Dermis blood vessel endothelial cell (primary cell): ENCODE data around the gene VCX2. TPM values are rescaled to one million over a fixed set of nuclear protein-coding genes. Genes with fewer than 3 reads are reported as not detected.
"Not testable (repeated sequence)": the region's sequence is repeated elsewhere in the genome, so short reads cannot be mapped to it uniquely, and the experiment has no call there.

Experiments
- DNase-seq: peaks from one replicate; pipeline ENCODE4 v3.0.0; 2010
- total RNA-seq: library from RNA; depleted of rRNA; stranded (reverse); fragments of >200 nt; gene quantifications from 2 replicates; pipeline ENCODE4 v1.2.3, GENCODE V29; 2014

Gene VCX2
- total RNA-seq = not detected in 2 replicates

DNA sequence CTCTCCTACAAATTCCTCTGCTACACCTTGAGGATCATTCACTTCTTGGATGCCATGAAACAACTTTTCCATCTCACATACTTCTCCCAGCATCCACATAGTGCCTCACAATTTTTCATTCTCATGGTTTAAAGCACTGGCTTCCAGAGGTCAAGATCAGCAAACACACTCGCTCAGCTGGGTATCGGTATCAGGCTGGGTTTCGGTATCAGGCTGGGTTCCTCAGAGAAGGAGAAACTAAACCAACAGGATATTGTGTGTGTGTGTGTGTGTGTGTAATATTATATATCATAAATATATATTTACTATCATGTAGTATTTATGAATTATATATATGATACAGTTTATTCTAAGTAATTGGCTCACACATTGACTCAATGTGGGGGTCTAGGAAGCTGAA lies at the start of gene VCX2:
Gene VCX2, minus strand, starts transcription at position 99 of the 400 bp plus-strand sequence. CDS start 624 bp downstream, outside the sequence.
- DNase-seq = not testable (repeated sequence)

DNA sequence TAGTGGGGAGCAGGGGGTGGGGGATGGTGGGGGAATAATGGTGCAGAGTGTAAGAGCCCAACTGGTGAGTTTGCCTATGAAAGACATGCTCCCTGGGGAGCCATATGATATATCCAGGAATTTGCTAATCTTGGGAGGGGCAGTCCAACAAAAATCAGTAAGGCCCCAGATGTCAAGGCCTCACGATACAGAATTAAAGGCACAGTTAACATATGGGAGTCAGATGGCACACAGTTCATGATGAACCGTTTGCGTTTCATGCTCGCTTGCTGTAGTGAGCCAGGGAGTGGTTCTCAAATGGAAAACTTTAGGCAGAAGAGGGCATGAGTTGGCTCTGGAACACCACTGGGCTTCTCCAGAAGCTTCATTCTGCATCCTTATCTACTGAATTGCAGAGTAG lies 33.9 kb upstream of the VCX2 start:
- DNase-seq = no peak

DNA sequence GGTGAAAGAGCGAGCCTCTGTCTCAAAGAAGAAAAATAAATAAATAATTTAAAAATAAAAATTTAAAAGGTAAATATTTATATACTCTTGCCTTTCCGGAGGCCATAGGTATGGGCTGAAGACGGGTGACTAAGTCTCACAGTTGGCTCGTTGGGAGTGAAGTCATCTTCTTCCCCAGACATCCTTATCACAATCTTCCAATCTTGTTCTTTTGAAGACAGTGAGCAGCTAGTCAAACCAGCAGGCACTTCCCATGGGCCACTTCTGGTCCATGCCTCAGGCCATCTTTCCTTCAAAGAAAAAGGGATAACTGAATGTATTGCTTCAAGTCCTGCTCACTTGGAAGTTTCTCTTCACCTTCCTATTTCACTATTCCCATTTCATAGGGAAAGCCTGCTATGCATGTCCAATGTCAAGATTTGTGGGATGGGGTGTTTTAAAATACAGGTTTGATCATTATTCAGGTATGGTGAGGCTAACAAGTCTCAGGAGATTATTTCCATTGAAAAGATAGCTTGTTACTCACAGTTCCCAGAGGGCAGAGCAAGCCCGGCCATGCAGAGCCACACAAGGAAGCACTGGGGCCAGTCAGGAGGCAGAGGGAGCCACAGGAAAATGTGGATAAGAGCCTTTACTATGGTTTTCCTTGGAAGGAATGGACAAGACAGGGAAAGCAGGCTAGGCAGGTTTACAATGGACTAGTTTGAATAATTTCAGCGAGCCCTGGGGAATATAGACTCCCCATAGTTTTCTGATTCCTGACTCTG lies 33.3 kb upstream of the VCX2 start:
- DNase-seq = no peak

DNA sequence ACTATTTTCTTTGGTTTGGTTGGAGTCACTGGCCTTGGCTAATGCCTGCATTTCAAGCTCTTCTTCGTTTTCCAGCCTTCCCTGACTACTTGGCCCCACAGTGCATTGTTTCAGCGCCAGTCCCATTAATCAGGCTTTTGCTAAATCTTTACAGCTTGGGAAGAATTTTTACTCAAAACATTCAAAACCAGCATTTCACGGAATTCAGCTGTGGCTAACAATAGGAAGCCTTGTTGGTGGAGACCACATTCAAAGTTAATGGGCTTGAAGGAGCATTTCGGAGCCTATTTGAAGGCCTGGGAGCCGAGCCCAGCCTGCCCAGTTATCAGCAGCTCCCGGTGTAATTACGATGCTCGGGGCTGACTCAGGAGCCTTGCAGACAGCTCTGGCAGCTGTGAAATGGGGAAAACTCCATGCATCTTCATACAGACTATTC lies 30.8 kb upstream of the VCX2 start:
- DNase-seq = no peak

DNA sequence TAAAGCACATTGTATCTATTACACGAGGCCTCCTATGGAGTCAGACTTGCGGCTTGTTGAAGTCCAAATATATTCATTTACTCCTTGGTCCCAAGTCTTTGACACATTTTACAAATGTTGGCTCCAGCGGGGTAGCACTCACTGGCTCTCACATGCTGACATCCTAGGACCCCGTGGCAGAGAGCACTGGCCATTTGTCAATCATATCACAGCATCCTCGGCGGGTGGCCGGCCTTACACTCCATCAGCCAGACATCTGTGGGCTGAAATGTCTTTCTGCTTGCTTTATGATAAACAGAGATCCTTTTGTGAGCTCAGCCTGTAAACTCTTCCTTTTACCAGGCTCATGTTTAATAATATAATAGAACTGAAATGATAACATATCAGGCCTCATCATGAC lies 25.7 kb upstream of the VCX2 start:
- no peak for DNase-seq

DNA sequence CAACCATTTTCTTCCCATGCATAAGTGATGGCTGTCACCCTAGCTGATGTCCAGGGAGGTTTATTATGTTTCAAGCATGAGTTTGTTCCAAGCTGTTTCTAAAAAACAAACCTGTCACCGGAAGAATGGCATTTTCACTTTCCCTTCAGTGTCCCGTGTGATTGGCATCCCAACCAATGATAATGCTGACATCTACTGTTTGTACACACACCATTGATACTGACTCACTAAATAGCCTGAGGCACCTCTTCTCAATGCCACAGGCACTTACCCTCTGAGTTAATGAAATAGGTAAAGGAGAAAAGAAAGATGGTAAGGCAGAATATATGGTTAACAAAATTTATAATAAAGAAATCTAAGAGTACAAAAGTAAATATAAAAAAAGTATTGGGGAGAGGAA lies 23.1 kb upstream of the VCX2 start:
- DNase-seq = no peak

DNA sequence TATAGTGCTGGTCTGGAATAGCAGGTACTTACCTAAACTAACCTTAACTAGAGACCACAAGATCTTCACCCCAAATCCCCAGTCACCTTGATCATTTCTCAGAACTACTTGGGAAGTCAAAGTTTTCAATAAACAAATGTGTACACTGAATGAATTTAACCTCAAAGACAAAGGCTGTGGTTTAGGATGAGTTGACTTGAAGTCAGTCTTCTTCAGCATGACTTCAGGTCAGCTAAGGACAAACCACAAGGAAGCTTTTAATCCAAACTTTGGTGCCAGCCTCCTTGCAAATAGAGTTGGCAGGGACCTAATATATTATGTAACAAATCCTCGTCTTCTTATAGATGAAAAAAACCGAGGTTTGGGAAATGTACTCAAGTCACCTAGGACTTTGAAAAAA lies 21.2 kb upstream of the VCX2 start:
- DNase-seq = no peak

DNA sequence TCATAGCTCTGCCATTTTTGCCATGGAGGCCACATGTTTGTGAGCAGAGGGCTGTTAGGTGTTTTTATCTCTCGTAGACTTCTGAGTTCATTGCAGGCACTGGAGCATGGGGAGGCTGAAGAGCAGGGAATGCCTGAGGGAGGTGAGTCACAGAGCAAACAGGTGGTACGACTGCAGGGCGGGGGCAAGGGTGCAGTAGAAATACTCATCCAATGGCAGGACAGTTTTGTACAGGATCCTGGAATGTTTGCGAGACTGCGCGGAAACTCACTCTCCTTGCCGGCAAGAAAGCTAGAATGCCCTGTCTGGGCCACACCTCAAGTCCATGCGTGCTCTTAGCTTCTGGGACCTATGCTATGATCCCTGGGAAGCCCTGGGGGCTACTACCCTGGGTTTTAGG lies 20.0 kb upstream of the VCX2 start:
- no peak for DNase-seq

DNA sequence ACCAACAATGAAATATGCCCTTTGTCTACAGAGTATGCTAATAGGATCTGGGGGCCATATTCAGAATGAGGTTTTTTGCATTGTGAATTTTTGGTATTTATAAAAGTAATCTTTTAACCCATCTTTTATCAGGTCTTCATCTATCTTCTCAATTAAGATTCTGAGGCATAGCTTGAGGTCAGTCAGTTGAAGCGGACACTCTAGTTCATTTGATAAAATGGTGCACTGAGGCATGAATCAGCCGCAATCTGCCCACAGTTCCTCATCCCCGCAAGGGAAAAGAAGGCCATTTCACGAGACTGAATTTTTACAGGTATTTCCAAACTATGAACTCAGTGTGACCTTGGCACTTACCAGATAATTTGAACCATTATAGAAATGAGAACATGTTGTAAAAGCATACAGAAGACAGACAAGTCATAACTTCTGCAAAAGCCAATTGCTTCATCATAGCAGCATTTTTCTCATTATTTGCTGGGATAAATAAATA lies 19.3 kb upstream of the VCX2 start:
- DNase-seq = no peak

DNA sequence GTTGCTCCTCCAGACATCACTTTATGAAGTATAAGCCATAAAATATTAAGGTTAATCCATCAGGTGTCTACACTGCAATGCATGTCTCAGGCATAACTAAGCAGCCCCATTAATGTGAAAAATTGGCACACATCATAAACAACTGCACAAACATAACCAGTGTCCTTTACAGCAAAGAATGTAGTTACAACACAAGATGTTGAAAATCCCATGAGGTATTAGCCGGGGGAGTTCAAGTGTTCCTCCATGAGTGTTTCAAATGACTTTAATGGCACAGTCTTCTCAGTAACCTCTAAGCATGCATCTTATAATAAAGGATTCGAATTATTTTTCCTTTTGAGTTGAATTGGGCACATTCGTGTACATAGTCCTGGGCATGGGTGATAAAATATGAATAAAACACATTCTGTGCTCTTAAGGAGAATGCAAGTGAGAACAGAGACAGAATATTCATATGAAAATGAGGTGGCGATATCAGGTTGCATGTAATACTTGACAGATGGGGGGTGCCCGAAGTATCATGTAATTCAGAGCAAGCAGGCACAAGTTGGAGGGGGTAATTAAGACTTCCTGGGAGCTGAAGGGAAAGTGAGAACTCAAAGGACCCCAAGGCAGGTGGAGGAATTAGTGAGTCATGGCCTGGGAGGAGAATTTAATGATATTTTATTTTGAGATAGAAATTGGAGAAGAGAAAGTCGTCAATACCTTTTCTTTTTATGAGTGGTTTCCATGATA lies 18.2 kb upstream of the VCX2 start:
- DNase-seq = no peak

DNA sequence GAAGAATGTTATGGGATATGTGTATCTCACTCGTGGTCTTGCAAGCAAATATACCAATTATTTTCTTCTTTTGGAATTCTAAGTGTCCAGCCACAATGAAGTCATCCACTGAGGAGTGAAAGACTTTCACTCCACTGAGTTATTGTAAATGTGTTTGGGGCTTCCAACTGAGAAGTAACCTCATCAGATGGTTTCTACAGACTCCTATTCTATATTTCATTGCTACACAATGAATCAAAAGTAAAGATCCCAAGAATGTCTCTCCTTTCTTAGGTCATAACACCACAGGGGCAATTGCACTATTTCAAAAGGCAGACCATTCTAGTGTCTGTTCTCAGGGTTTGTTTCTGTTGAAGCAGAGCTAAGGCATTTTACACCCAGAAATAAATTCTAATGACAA lies 12.3 kb upstream of the VCX2 start:
- DNase-seq = no peak

DNA sequence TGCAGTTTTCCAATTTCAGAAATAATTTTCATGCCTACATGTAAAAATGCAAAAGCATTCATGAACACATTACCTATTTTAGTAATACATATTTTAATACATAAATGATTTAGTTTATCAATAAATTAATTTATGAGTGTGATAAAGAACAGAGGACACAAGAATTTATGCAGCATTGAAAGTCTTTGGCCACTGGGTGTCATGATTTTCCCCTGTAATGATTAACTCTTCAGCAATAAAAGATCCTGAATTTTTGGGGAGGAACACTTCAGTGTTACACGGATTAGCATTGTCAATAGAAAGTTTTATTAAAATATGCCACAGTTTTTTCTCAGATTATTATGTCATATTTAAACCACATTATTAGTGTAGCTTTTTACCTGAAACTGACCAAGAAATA lies 8.6 kb upstream of the VCX2 start:
- DNase-seq = no peak

DNA sequence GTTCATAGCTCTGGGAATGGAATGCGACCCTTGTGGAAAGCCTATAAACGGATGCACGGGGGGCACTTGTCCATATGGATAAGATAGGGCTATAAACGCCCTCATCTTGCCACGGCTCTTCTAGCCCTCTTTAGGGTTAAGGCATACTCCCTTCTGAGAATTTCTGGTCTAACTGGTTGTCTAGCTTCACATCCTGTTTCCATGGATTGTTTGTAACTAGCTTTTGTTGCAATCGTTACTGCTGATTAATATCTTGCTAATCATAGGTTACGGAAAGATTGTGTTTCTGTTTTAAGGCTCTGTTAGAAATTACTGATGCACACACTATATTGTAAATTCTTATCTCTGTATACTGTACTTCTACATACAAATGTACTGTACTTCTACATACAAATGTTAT lies 17.1 kb downstream of the VCX2 start:
- not testable (repeated sequence) for DNase-seq

DNA sequence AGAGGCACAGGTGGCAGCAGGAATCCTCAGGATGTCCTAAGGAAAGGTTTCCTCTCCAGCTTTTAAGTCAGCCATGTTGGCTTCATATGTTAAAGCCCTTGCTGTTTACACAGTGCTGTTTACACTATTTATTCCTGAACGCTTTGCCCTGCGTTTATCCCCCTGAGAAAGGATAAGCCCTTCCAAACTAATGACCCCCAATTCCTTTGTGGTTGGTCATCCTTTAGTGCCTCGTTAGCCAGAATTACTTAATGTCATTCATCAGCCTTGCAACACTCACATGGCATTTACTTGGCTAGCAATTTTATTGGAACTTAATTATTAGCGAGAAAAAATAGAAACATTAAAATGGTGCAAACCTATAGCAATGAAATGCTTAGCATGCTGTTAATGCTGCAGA lies 23.8 kb downstream of the VCX2 start:
- DNase-seq = no peak

DNA sequence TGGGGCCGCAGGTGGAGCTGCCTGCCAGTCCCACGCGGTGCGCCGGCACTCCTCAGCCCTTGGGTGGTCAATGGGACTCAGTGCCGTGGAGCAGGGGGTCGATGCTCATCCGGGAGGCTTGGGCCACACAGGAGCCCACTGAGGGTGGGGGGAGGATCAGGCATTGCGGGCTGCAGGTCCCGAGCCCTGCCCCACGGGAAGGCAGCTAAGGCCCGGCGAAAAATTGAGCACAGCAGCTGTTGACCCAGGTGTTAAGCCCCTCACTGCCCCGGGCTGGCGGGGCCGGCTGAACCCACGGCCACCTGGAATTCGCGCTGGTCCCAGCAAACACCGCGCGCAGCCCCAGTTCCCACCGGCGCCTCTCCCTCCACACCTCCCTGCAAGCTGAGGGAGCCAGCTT lies 26.1 kb downstream of the VCX2 start:
- DNase-seq = no peak

DNA sequence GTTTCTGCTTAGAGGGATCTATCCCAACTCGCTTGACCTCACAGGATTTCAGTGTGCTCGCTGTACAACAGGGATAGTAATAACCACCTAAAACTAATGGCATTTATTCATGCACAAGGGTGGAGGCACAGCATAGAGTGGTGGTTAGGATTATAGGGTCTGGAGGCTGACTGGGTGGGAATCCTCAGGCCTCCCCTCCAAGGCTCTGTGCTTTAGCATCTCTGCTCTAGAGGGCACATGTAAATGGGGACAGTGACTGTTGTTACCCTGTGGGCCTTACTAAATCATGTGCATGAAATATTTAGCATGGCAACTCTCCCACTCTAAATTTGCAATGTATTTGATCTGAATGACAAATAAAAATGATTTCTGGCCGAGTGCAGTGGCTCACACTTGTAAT lies 29.2 kb downstream of the VCX2 start:
- no peak for DNase-seq

DNA sequence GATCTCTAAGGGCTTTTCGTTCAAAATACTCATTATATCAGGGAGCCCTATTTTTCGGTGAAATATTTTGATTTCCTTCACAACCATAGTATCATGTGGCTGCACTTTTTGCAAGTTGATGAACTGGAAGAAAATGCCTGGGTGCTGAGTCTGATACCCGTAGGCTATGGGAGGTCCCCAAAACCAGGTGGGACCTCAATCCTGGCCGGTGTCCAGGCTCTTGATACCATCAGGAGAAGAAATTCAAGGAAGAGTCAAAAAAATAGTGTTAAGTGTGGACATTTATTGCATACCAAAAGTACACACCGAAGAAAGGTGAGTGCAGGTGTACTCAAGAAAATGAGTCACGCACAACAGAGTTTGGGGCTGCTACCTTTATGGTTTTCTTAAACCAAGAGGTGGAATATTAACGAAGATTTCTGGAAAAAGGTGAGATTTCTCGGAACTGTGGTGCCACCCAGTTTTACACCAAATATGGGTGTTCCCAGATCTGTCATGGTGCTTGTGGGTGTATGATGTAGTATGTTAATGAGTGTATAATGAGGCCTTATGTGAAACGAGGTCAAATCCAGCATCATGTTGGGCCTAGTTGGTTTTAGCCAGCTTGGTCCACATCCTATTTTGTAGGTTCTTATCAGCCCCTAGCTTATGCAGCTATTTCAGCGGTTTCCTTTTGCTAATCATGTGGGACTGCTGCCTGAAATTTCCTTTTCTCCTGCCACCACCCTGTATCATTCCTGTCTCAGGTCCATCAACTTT lies 29.9 kb downstream of the VCX2 start:
- DNase-seq = no peak

DNA sequence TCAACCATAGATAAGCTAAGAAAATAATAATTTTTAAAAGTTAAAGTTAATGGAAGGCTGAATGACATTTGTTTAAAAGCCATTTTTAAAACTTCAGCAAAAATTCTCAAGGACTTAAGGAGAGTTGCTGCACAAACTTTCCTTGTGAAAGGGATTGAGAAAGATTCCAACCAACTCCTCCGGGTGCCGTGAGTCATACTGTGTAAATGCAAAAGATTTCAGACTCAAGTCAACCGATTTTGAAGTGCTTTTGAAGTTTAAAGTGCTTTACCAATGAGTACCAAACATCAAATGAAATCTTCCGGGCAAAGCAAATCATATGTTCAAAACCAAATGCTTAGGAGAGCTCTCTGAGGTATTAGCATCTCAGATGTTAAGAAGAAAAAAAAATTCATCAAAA lies 31.4 kb downstream of the VCX2 start:
- DNase-seq = no peak

DNA sequence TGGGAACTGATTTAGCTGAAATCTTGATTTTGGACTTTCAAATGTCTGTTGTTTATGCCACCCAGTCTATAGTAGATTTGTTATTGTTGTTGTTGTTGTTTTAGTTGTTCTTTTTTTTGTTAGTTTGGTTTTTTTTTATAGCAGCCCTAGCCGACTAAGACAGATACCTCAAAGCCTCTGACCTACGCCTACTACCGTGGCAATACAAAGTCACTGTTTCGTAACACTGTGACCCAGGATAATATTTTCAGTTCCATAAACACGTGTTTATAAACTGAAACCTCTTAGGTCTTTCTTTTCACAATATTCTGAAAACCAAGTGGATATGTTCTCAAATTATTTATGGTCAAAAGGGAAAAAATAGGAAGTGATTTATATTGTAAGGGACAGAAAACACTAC lies 32.8 kb downstream of the VCX2 start:
- no peak for DNase-seq

DNA sequence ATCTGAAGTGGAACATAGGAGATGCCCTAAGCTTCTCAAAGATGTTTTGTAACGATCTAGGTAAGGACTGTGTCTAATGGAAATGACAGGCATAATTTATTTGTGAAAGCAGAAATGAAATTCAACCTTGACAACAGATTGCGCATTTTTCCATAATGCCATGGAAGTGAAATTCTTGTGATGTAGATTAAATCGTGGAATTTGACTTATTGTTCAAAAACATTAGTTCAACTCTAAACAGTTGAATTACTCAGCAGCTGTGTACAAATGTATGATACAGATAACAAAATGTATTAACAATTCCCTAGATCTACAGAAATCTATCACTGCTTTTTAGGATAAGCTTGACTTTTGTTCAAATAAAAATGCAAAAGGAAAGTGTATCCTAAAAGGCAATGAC lies 44.4 kb downstream of the VCX2 start:
- DNase-seq = no peak

DNA sequence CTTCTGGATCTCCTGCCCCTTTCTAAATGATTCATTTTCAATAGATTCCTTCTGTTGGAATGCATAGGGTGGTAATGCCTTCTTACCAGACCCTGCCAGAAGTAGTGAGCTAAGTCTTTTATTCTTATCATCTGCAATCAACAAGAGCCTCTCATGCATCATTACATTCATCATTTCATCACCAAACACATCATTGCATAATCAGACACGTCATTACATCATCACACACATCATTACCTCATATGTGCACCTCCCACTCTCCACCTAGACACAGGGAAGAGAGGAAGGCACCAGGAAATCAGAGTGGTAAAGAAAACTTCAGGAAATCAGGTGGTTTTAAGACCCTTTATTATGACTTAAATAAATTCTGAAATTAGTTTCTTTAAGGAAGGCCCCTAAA lies 45.0 kb downstream of the VCX2 start:
- DNase-seq = no peak

DNA sequence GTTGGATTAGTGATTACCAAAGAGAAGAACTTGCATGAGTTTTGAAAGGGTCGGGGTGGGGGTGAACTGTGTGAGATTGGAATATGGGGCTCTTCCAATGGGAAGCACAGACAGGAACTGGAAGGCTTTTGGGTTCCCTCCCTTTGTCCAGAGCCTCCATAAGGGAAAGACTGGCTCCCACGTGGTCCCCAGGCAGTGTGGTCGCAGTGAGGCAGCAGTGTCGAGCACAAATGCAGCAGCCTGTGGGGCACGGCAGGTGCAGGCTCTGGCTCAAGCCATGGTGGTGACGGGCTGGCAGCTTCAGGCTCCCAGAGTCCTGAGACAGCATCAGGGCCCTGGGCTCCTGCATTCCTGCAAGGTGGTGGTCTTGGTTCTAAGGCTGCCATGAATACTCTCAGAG lies 45.5 kb downstream of the VCX2 start:
- no peak for DNase-seq

DNA sequence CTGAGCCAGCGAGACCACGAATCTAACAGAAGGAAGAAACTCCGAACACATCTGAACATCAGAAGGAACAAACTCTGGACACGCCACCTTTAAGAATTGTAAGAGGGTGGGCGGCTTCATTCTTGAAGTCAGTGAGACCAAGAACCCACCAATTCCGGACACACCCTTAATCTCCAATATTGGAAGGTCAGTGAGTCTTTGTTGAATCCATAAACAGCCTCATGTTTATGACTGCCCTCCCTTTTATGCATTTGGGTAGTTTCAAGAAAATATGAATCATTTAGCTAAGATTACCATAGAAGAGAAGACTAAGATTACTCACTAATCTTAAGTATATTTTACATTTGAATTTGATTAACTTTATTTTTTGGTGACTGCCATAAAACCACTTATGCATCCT lies 48.5 kb downstream of the VCX2 start:
- no peak for DNase-seq
